DMS153 treated with DMSO at 0.1 percent for 48 hours (cell line): Measurements from ENCODE around the gene SLC6A4.
"Not testable (repeated sequence)": the region's sequence is repeated elsewhere in the genome, so short reads cannot be mapped to it uniquely, and the experiment has no call there.

Source experiments
- DNase-seq: peaks from one replicate; lab custom pipeline; 2025; ENCODE audit not compliant: unreplicated experiment; lab: John Stamatoyannopoulos, UW

The SLC6A4 gene

DNA sequence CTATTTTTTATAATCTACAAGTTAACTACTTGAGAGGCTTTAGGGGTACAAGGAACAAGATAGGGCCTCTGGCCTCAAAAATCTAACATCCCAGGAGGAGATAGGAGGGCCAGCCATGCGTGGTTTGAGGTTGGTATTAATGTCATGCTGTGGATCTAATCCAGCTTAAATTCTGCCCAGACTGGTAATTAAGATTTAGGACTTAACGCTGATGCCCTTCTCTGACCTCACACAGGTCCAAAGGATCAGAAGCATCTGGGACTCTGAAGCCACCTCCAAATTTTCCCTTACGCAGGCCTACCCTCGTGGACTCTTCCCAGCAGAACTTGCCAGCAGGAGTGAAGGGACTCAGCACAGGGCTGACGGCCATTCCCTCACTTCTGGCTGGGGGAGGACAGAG is 15.1 kb downstream of the SLC6A4 start:
- DNase-seq: no peak

DNA sequence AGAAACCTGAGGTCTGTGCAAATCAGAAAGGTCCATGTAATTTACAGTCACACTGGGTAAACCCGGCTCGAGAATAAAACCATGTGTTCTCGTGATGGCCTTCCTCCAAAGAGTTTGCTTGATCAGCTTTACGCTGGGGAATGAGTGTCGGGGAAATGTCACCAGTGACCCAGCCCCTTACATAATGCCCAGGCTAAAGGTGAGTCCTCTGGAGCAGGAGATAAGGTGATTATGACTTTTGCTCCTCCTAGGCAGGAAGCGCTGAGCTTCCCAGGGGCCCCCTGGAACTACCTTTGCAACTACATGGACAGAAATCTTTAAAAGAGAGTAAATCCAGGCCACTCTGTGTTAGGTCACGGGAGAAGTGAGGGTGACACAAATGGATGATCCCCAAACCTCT is 15.7 kb downstream of the SLC6A4 start:
- DNase-seq: no peak

DNA sequence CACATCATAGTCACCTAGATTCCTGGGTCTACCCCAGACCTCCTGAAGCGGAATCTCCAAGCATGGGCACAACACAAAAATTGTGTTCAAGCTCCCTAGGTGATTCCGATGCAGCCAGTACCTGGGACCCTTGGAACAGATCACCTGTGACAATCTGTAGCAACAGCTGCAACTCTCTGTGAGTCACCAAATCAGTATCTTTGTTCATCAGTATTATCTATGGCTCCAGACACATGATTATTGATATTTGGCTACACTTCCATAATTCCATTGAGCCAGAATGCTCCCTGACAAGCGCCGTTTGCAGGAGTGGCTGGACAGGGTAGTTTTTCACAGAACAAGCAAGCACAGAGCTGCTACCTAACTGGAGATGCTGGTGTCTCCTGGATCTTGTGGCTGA is 16.2 kb downstream of the SLC6A4 start:
- no peak for DNase-seq

DNA sequence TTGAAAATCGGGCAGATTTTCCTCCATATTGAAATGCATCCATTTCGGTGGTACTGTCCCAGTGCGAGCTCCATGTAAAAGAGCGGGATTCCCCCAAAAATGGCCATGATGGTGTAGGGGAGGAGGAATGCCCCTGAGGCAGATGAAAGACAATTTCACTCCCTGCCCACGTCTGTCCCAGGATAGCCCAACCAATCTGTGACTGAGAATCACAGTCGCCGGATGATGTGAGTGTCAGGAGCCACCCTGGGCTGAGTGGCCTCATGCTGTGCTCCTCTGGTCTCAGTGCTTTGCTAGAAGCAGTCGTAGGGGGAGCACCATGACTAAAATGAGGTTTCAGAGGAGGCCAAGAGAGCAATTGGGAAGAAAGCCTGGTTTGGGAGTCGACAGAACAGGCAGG is 16.7 kb downstream of the SLC6A4 start:
- no peak for DNase-seq

DNA sequence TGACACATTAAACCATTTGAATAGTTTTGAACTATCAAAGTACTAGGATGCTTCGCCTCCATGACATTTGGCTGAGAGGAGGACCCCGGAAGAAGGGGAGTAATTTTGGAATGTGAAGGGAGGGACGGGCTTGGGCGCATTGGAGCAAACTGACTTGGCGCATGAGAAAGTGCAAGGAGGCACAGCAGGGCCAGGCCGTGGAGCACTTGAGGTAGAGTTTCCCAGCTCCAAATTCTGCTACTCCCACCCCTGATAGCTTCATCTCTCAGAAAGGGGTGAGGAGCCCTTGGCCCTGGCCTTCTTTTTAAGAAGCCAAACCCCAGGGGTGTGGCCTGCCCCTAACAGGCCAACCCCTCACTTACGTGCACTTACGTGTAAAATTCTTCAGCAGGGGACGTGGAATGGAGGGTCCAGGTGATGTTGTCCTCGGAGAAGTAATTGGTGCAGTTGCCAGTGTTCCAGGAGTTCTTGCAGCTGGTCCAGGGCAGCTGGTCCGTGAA is 17.7 kb downstream of the SLC6A4 start:
- DNase-seq: no peak

DNA sequence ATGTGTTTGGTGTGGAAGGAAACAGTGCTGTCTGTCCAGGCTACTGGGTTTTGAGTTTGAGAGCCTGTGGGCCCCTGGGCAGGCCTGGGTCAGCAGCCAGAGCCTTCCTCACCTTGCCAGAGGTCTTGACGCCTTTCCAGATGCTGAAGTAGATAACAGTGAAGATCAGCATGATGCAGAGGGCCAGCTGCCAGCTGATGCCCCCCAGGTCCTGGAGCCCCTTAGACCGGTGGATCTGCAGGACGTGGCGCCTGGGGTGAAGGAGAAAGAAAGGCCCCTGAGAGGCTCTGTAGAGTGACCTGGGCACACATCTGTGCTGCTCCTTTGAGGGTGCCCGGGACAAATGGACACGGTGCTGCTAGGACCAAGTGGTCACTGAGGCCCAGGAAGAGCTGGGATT is 18.4 kb downstream of the SLC6A4 start:
- no peak for DNase-seq

DNA sequence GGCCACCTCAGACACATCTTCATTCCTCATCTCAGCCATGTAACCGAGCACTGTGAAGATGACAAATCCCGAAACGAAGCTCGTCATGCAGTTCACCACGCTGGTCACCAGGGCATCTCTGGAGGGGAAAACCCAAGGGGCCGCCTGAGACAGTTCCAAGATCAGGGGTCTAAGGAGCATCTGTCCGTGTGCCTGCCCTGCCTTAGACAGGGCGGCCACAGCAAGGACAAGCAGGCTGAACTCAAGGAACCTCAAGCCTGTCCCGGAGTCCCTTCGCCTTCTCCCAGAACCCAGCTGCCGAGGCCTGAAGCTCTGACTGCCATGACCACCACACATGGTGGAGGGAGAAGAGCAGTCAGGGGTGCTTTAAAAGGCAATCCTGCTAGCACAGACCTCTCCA is 22.7 kb downstream of the SLC6A4 start:
- no peak for DNase-seq

DNA sequence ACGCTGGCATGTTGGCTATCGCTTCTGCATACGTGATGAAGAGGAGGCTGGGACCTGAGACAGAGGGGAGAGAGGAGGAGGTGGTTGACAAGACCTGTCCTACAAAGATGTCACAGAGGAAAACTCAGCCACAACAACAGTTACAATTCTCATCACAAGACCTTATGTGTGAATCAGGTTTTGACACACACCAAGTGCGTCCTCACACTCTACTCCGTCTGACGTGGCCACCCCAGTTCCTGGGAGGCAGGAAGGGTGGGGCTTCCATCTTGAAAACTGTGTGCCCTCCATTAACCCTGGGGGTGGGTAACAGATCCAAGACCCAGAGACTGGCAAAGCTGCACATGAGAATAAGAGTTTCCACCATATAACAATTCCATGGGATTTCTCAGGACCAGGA is 24.1 kb downstream of the SLC6A4 start:
- DNase-seq: no peak

DNA sequence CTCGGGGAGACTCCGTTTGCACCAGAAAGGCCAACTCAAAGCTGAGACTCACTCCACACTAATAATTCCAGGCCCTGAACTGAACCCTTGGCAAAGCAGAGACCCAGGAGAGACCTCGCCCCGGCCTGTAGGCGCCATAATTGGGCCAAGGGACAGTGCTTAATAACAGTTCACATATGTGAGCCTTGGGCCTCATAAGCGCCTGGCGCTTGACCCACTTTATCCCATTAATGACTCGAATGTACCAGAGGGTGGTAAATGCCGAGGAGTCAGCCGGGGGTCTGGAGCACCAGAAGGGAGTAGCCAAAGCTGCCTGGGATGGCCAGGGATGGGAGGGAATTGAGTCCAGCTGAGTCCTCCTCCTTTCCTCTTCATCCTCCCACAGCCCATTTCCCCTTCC is 24.6 kb downstream of the SLC6A4 start:
- DNase-seq: no peak

DNA sequence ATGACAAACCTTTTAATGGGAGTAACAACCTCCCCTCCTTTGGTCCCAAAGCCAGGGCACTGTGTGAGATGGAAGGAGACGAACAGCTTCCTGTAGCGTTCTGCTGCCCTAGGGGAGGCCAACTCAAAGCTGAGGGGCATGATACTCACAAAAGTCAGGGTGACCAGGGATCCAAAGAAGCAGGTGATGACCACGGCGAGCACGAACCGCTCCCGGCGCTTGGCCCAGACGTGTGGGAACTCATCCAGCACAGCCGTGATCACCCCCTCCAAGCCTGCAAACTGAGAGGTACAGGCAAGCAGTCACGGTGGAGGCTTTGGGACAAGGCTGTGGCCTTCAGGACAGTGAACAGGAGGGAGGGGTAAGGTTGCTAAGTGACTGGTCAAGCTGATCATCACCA is 25.1 kb downstream of the SLC6A4 start:
- no peak for DNase-seq

DNA sequence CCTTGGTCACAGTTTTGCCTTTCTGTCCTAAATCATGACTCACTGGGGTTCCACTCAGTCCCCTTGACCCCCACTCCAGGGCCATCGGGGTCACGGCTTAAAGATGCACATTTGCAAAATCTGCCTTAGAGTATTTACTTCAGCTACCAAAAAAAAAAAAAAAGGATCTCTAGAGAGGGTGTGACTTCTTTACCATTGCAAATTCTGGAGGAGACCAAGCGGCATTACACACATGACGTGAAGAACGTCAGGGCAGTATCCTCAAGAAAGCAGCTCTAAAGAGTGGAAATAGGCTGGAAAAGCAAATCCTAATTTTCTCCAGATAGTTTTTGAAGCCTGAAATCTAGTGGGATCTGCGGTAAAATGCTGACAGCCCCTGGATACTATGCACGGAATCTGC is 25.6 kb downstream of the SLC6A4 start:
- DNase-seq: no peak

DNA sequence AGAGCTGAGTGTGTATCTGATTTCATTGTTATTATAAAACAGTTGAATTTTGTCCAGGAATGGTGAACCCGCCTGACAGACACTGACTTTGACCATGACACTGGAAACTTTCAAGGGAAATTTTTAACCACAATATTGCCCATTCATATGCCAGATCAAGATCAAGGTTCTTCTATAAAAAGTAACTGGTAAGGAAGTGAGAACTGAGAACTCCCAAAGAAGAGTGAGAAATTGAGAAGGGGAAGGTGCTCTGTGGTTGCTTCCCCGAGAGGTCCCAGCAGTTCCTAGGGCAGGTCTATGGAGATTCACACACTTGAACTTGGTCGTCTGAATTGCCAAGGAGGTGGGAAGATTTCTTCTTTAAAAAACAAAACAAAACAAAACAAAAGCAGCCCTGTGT is 27.3 kb downstream of the SLC6A4 start:
- no peak for DNase-seq

DNA sequence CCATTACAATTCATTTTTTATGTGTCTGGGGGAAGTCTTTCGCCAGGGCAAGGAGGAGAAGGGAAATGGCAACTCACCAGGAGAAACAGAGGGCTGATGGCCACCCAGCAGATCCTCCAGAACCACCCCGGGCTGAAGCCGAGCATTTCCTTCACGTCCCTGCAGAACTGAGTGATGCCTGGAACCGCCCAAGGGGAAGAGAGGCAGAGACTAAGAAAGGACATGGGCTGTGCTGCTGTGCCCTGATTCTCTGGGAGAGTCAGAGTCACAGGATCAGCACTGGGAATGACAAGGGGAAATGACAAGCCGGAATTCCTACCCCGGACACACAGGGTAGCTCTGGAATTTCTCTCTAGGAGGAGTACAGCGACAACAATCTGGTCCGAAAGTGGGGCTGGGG is 27.8 kb downstream of the SLC6A4 start:
- no peak for DNase-seq

DNA sequence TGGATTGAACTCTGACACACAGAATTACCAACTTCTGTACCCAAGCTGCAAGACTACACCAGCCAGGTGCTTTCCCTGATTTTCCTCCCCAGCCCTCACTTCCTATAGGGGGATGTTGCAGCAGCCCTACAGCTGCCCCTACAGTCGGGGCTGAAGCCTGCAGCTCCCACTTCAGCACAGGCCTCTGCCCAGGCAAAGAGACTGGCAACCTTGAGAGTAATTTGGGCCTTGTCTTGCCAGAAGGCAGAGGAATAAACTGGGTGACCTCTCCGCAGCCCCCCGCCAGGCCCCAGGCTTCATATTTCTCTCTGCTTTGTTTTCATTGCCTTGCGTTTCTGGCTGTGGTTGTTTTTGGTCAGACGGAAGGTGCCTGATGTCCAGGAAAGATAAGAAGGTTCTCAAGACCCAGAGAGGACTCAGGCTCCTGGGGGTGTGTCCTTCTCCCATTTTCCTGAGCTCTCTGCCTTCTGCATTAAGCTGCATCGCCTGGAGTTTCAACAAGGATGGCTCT is 32.0 kb downstream of the SLC6A4 start:
- no peak for DNase-seq

DNA sequence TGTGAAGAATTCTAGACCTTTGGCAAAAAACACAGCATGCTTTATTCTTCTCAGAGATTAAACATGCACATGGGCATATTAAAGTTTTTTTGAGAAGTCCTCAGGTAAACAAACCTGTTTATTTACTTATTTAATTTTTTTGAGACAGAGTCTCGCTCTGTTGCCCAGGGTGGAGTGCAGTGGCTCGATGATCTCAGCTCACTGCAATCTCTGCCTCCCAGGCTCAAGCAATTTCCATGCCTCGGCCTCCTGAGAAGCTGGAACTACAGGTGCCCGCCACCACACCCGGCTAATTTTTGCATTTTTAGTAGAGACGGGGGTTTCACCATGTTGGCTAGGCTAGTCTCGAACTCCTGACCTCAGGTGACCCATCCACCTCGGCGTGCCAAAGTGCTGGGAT is 34.8 kb downstream of the SLC6A4 start:
- not testable (repeated sequence) for DNase-seq

DNA sequence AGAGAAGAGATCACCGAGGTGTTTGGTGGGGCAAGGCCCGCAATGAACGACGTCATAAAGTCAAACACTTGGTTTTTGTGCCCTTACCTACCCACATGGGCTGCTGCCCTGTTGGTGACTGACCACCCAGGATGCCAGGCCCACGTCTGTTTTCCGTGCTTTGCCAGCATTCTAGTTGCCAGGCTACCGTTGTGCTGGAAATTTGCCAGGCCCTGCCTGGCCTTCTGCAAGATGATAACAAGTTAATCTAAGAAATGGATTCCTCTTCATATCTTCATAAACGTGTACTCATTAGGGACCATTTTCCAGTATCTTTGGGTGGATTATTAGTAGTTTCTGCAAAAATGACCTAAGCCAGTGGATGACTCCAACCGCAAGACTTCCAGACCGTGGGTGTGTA is 35.4 kb downstream of the SLC6A4 start:
- no peak for DNase-seq

DNA sequence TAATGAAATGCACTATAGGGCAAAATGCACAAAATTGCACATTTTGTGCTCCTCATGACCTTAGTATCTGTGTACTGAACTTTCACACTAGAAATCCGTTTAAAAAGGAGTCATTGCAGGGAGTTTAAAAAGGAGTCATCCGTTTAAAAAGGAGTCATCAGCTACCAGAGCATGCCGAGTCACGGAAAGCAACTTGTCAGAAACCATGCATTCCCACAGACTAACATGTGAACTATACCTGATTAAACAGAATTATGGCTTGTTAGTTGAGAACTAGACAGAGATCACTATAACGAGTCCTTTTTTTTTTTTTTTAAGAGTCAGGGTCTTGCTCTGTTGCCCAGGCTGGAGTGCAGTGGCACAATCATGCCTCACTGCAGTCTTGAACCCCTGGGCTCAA is 35.9 kb downstream of the SLC6A4 start:
- no peak for DNase-seq

DNA sequence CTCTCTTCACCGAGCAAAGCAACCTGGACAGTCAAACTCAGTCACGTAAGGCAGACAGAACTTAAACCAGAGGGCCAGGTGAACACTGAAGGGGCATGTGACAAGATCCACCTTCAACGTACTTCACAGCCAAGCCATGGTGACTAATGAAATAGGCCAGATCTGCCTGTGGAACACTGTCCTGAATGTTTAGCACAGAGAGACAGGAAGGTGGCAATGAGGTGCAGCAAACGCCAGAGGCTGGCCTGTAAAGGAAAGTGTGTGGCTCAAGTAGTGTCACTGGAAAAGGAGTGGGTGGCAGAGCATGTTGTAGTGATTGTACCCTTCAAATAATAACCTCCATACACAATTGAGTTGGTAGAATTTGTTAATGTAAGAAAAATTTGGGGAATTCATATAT is 38.1 kb downstream of the SLC6A4 start:
- DNase-seq: no peak

DNA sequence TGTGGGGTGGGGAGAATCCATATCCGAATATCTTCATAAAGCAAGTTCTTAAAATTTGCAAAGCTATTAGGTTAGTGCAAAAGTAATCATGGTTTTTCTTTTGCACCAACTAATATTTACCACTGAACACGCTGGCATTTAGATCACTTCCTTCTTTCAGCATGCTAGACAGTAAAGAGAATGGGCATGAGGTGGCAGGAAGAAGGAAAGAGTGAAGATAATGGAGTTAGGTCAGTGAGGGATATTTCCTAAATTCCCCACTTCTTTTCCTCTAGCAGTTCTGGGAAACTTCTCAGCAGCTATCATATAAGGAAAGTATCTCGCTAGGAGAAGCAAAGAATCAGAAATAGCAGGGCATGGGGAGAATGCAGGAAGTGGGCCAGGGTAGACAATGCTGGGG is 39.0 kb downstream of the SLC6A4 start:
- no peak for DNase-seq

DNA sequence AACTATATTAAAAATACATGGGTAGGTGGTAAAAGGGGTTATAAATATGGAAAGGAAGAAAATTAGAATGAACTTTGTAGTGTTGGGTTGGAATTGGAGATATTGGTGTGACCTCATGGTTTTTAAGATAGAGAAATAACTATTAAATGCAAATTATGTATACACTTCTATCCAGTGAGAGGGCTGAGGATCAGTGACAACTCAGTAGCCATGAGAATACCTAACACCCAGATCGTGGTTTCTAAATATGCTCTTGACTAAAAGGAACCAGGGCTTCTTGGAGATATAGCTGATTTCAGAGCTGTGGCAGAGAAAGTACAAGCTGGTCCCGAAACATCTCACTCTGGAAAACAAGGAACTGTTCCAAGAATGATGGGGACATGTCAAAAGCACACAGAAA is 44.4 kb downstream of the SLC6A4 start:
- DNase-seq: no peak

DNA sequence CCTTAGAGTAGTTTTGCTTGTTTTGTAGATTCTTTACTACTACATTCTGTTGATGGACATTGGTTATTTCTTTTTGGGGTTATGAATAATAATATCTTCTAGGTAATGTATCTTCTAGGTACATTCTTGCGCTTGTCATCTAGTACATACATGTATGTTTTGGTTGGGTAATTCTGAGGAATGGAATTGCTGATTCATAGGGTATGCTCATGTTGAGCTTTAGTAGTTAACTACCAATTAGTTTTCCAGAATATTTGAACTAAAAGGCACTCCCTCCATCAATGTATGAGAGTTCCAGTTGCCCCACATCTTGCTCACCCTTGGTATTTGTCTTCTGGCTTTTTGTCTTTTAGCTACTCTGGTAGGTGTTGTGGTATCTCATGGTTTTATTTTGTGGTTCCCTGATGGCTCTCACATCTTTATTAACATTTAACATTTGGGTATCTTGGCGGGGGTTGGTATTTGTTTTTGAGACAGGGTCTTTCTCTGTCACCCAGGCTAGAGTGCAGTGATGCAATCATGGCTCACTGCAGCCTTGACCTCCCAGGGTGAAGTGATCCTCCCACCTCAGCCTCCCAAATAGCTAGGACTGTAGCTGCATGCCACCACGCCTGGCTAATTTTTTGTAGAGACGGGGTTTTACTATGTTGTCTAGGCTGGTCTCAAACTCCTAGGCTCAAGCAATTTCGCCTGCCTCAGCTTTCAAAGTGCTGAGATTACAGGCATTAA is 47.1 kb downstream of the SLC6A4 start:
- DNase-seq: no peak

DNA sequence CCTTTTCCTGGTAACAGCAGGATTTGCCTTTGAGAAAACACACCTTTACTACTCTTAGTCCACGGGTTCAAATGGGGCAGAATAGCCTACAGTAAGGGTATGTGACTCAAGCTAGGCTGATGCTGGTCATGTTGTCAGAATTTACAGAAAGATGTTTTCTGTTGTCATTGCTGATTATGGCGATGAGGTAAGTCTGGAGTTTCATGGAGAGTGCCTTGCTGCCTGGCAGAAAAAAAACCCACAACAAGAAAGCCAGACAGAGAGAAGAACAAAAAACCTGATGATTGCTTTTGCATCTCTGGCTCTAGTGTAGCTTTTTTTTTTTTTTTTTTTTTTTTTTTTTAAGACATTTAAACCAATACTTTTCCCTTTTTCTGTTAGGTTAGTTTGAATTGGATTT is 47.9 kb downstream of the SLC6A4 start:
- DNase-seq: no peak

DNA sequence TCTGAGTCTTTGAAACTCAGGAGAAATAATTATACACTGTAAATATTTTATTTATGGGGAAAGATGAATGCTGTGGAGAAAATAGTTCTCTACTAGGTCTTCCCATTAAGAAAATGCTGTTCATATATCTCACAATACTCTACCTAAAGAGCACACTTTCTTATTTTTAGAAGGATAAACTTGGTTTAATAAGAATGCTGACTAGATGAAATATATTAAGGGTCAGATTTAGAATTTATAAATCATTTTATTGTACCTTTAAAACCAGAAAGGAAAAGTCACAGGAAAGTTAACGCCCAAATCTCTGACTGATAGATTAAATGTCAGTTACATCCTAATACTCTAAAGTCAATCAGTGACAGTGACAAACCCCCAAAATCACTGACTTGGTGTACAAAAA is 48.7 kb downstream of the SLC6A4 start:
- DNase-seq: no peak
